Measurements from ENCODE around the gene NAT10. TPM values are rescaled to one million over a fixed set of nuclear protein-coding genes. Genes with fewer than 3 reads are reported as not detected.

NAT10 gene
- total RNA-seq, 1 donor from 2014 or later, result 35.3 TPM

DNA sequence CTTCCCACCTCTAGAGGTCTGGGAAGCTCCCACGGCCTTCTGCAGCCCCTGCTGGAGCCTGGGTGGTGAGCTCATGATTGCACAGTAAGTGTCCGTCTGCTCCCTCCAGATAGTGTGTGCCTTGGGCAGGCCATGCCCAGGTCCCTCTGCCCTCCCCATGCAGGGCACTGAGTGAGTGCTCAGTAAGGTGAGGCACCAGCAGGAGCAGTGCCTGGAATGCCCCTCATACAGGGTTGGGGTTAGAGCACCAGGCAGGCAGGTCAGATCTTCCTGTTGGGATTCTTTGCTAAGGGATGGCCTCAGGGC is 50.3 kb downstream of the NAT10 start:
- H3K9me3 Mint-ChIP-seq (ENCODE audit: unreplicated experiment), result peaks cover 6% of the 10 kb centered on the region
- no peaks in the 10 kb centered on the region for H3K36me3 Mint-ChIP-seq (ENCODE audit: unreplicated experiment)
- H3K27ac Mint-ChIP-seq (ENCODE audit: unreplicated experiment), result no peak overlapping the region
- H3K4me1 Mint-ChIP-seq (ENCODE audit: low read depth, unreplicated experiment), result peaks cover 3% of the 10 kb centered on the region
- peaks cover 11% of the 10 kb centered on the region for H3K27me3 Mint-ChIP-seq (ENCODE audit: unreplicated experiment)
- TF ChIP-seq, protein P1, sequence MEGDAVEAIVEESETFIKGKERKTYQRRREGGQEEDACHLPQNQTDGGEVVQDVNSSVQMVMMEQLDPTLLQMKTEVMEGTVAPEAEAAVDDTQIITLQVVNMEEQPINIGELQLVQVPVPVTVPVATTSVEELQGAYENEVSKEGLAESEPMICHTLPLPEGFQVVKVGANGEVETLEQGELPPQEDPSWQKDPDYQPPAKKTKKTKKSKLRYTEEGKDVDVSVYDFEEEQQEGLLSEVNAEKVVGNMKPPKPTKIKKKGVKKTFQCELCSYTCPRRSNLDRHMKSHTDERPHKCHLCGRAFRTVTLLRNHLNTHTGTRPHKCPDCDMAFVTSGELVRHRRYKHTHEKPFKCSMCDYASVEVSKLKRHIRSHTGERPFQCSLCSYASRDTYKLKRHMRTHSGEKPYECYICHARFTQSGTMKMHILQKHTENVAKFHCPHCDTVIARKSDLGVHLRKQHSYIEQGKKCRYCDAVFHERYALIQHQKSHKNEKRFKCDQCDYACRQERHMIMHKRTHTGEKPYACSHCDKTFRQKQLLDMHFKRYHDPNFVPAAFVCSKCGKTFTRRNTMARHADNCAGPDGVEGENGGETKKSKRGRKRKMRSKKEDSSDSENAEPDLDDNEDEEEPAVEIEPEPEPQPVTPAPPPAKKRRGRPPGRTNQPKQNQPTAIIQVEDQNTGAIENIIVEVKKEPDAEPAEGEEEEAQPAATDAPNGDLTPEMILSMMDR (IDR thresholded peaks at IDR 0.05; ENCODE audit: partially characterized antibody, unreplicated experiment), result no peak
- H3K4me3 Mint-ChIP-seq (ENCODE audit: unreplicated experiment), result no peak overlapping the region
- DNase-seq, result no peak

- no peak overlapping the region for H3K27ac Mint-ChIP-seq (ENCODE audit: unreplicated experiment)
- H3K9me3 Mint-ChIP-seq (ENCODE audit: unreplicated experiment), result peaks cover 6% of the 10 kb centered on the region
- no peaks in the 10 kb centered on the region for H3K4me1 Mint-ChIP-seq (ENCODE audit: low read depth, unreplicated experiment)
- no peak overlapping the region for H3K4me3 Mint-ChIP-seq (ENCODE audit: unreplicated experiment)
- DNase-seq, result no peak
- TF ChIP-seq, protein P1 (IDR thresholded peaks at IDR 0.05; ENCODE audit: partially characterized antibody, unreplicated experiment), result no peak
- peaks cover 8% of the 10 kb centered on the region for H3K27me3 Mint-ChIP-seq (ENCODE audit: unreplicated experiment)
- H3K36me3 Mint-ChIP-seq (ENCODE audit: unreplicated experiment), result no peaks in the 10 kb centered on the region
Observed at GRCh38 chr11:34157163-34157562, 51.7 kb downstream of the NAT10 start.

GRCh38 chr11:34158661-34159060 is 53.2 kb downstream of the NAT10 start:
- TF ChIP-seq, protein P1 (IDR thresholded peaks at IDR 0.05; ENCODE audit: partially characterized antibody, unreplicated experiment), result no peak
- H3K36me3 Mint-ChIP-seq (ENCODE audit: unreplicated experiment), result no peaks in the 10 kb centered on the region
- H3K27me3 Mint-ChIP-seq (ENCODE audit: unreplicated experiment), result peaks cover 6% of the 10 kb centered on the region
- H3K4me3 Mint-ChIP-seq (ENCODE audit: unreplicated experiment), result no peak overlapping the region
- DNase-seq, result no peak
- peaks cover 5% of the 10 kb centered on the region for H3K9me3 Mint-ChIP-seq (ENCODE audit: unreplicated experiment)
- H3K4me1 Mint-ChIP-seq (ENCODE audit: low read depth, unreplicated experiment), result no peaks in the 10 kb centered on the region
- no peak overlapping the region for H3K27ac Mint-ChIP-seq (ENCODE audit: unreplicated experiment)

DNA sequence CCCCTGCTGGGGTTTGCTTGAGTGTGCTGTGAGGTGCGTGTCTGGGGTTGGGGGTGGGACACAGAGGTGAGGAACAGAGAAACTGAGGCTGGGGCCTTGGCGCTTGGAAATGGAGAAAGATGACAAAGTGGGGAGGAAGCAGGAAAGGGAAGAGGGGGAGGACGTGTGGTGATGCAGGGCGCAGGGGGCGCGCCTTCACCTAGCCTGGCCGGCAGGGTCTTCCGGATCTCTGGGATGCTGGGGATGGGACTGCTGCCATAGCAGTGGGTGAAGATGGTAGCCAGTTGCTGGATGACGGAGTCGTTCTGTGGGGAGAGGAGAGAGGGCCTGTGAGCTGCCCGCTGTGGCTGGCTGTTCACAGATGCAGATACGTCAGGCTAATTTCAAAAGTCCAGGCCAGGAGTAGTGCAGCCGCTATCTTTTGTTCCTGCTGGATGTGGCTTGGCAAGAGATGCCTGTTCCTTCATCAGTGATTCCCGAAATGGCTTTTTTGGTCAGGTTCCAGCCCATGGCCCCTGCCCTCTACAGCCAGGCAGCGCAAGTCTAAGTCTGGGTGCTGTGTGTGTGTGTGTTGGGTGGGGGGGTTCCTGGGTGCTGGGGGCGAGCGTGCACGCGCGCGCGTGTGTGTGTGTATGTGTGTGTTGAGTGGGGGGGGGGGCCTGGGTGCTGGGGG is 54.8 kb downstream of the NAT10 start:
- no peak for DNase-seq
- TF ChIP-seq, protein P1 (IDR thresholded peaks at IDR 0.05; ENCODE audit: partially characterized antibody, unreplicated experiment), result no peak
- Mint-ChIP-seq H3K27me3 (ENCODE audit: unreplicated experiment) (peaks cover 6% of the 10 kb centered on the region), H3K4me1 (ENCODE audit: low read depth, unreplicated experiment) (peaks cover 4% of the 10 kb centered on the region), H3K4me3 (ENCODE audit: unreplicated experiment) (no peak overlapping the region), H3K27ac (ENCODE audit: unreplicated experiment) (no peak overlapping the region), H3K36me3 (ENCODE audit: unreplicated experiment) (no peaks in the 10 kb centered on the region), H3K9me3 (ENCODE audit: unreplicated experiment) (peaks cover 5% of the 10 kb centered on the region)

DNA sequence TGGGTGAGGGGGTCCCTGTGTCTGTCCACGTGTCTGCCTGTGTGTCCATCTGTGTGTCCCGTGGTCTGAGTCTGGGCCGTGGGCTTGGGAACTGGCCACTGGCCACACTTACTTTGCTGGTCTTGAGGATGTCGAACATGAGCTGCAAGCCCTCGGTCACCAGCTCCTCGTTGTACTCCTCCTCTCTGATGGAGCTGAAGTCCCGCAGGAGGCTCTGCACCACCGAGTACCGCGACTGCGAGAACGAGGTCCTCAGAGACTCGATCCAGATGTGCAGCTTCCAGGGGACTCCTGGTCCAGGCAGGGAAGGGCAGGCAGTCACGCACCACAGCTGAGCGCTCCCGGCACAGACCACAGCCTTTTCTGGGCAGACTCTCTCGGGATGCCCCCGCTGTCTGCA is 55.4 kb downstream of the NAT10 start:
- peaks cover 5% of the 10 kb centered on the region for H3K4me1 Mint-ChIP-seq (ENCODE audit: low read depth, unreplicated experiment)
- TF ChIP-seq, protein P1 (IDR thresholded peaks at IDR 0.05; ENCODE audit: partially characterized antibody, unreplicated experiment), result no peak
- peaks cover 5% of the 10 kb centered on the region for H3K9me3 Mint-ChIP-seq (ENCODE audit: unreplicated experiment)
- H3K36me3 Mint-ChIP-seq (ENCODE audit: unreplicated experiment), result no peaks in the 10 kb centered on the region
- H3K27me3 Mint-ChIP-seq (ENCODE audit: unreplicated experiment), result peaks cover 9% of the 10 kb centered on the region
- H3K27ac Mint-ChIP-seq (ENCODE audit: unreplicated experiment), result no peak overlapping the region
- no peak overlapping the region for H3K4me3 Mint-ChIP-seq (ENCODE audit: unreplicated experiment)
- no peak for DNase-seq
